PFSK-1 (cell line): Measurements from ENCODE around the gene KMT2C.

Experiments
- FOXP2 ChIP-seq: optimal IDR thresholded peaks from 2 replicates; pipeline ENCODE3; 2011; ENCODE audit warnings: borderline replicate concordance, control low read depth, inconsistent platforms; ENCODE audit not compliant: insufficient read depth; ENCODE audit errors: extremely low read length, extremely low read depth
- POLR2AphosphoS5 ChIP-seq: IDR thresholded peaks from 2 replicates; pipeline ENCODE4 v1.6.1; 2012; ENCODE audit warnings: low read depth, mild to moderate bottlenecking, control low read depth, low read length, moderate library complexity
- SIN3A ChIP-seq: IDR thresholded peaks from 2 replicates; pipeline ENCODE4 v1.6.1; 2012; ENCODE audit warnings: mild to moderate bottlenecking, low read length, moderate library complexity, borderline replicate concordance; ENCODE audit not compliant: insufficient read depth
- TAF1 ChIP-seq: IDR thresholded peaks from 2 replicates; pipeline ENCODE4 v1.6.1; 2012; ENCODE audit warnings: low read length, control low read depth, borderline replicate concordance; ENCODE audit not compliant: insufficient read depth
- TF ChIP-seq, protein P1 (sequence below), 2 experiments: IDR thresholded peaks; 2 replicates each; pipeline versions ENCODE4 v1.6.1 to v1.8.0; 2011 to 2012; ENCODE audit warnings: low read depth in 2 of 2, low read length in 2 of 2, control low read depth in 1 of 2, inconsistent platforms in 1 of 2, mild to moderate bottlenecking in 1 of 2, moderate library complexity in 1 of 2; ENCODE audit not compliant: insufficient read depth in 1 of 2

The KMT2C gene

GRCh38 chr7:152424348-152425108, 11.3 kb downstream of the KMT2C start:
- no peak for TF ChIP-seq POLR2AphosphoS5
- TF ChIP-seq, protein P1, sequence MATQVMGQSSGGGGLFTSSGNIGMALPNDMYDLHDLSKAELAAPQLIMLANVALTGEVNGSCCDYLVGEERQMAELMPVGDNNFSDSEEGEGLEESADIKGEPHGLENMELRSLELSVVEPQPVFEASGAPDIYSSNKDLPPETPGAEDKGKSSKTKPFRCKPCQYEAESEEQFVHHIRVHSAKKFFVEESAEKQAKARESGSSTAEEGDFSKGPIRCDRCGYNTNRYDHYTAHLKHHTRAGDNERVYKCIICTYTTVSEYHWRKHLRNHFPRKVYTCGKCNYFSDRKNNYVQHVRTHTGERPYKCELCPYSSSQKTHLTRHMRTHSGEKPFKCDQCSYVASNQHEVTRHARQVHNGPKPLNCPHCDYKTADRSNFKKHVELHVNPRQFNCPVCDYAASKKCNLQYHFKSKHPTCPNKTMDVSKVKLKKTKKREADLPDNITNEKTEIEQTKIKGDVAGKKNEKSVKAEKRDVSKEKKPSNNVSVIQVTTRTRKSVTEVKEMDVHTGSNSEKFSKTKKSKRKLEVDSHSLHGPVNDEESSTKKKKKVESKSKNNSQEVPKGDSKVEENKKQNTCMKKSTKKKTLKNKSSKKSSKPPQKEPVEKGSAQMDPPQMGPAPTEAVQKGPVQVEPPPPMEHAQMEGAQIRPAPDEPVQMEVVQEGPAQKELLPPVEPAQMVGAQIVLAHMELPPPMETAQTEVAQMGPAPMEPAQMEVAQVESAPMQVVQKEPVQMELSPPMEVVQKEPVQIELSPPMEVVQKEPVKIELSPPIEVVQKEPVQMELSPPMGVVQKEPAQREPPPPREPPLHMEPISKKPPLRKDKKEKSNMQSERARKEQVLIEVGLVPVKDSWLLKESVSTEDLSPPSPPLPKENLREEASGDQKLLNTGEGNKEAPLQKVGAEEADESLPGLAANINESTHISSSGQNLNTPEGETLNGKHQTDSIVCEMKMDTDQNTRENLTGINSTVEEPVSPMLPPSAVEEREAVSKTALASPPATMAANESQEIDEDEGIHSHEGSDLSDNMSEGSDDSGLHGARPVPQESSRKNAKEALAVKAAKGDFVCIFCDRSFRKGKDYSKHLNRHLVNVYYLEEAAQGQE (IDR thresholded peaks at IDR 0.05; ENCODE audit: insufficient read depth in 1 of 2, low read depth in 2 of 2, low read length in 2 of 2) = no peak
- TF ChIP-seq TAF1 = no peak
- TF ChIP-seq FOXP2 = no peak
- no peak for TF ChIP-seq SIN3A

GRCh38 chr7:152423991-152424347, 11.8 kb downstream of the KMT2C start:
- TF ChIP-seq TAF1 (no peak), FOXP2 (no peak), POLR2AphosphoS5 (no peak), SIN3A (no peak)
- TF ChIP-seq, protein P1 (IDR thresholded peaks at IDR 0.05; ENCODE audit: insufficient read depth in 1 of 2, low read depth in 2 of 2, low read length in 2 of 2) = no peak

- no peak for TF ChIP-seq TAF1
- TF ChIP-seq POLR2AphosphoS5 = no peak
- TF ChIP-seq FOXP2 = no peak
- TF ChIP-seq, protein P1 (IDR thresholded peaks at IDR 0.05; ENCODE audit: insufficient read depth in 1 of 2, low read depth in 2 of 2, low read length in 2 of 2) = no peak
- TF ChIP-seq SIN3A = no peak
Measured at GRCh38 chr7:152419473-152420429, 16.1 kb downstream of the KMT2C start.

- TF ChIP-seq POLR2AphosphoS5 (no peak), SIN3A (no peak), TAF1 (no peak), FOXP2 (no peak)
- TF ChIP-seq, protein P1 (IDR thresholded peaks at IDR 0.05; ENCODE audit: insufficient read depth in 1 of 2, low read depth in 2 of 2, low read length in 2 of 2) = no peak
Measured at GRCh38 chr7:152414779-152415178, 21.0 kb downstream of the KMT2C start.
